ENCODE data around the gene GNRH2.

GNRH2 gene

DNA sequence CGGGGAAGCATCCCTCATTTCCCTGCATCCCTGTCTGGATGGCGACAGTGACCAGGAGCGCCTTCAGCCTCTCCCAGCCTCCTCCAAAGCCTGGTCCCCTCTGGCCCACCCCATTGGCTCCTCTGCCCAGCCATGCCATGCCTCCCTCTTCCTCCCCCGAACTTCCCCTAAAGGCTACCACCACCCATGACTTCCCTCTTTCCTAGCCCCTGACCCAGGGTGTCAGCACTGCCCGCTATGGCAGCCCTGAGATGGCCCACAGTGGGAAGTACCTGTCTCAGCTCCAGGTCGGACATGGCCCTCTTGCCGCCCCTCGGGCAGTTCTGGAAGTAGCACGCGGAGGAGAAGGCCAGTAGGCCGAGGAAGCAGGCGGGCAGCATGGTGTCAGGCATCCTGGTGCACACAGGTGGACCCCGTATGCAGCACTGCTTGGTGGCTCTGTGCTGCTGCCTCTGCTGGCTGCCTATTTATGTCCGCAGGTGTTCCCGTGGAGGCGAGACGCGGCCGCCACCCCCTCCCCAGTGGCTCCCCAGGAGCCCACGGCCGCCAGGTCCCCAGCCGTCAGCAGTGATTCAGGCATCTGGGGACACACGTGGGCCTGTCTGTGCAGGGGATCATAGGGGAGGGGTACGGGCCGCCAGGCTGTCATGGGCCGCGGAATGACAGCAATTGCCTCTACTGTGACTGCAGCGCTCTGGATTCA is 41.0 kb downstream of the GNRH2 start, which contains the start of gene AVP:
AVP (minus strand) TSS at position 442 of the 703 bp plus-strand sequence; CDS start at position 392, 50 bp downstream.
- DNase-seq (ENCODE audit: low read depth) = no peak
- TF ChIP-seq CTCF (IDR thresholded peaks at IDR 0.05; ENCODE audit: control insufficient read depth, extremely low read depth, insufficient read depth) = no peak
- H3K4me3 ChIP-seq (ENCODE audit: low read depth, low read length) = no peak within 1 kb of the TSS

DNA sequence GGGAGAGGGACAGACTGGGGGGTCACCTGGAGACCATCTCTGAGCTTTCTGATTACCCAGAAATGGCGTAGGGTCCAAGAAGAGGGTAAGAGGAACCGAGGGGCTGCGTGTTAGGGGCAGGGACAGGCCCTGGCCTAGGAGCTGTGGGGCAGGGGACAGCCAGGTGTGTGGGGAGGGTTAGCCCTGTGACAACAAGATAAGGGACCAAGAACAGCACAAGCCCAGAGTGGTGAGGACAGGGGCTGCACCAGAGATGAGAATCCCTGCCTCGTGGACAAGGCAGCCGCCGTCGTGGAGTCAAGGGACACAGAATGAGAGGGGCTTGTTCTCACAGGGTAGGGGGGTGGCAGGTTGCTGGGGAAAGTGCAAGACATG is 41.6 kb downstream of the GNRH2 start:
- no peak overlapping the region for H3K4me3 ChIP-seq (ENCODE audit: low read depth, low read length)

GRCh38 chr20:3085571-3086072 is 42.2 kb downstream of the GNRH2 start:
- no peak for TF ChIP-seq CTCF (IDR thresholded peaks at IDR 0.05; ENCODE audit: control insufficient read depth, extremely low read depth, insufficient read depth)
- no peak overlapping the region for H3K4me3 ChIP-seq (ENCODE audit: low read depth, low read length)
- DNase-seq (ENCODE audit: low read depth) = no peak

More for the DNA sequence above, 41.6 kb downstream of the GNRH2 start:
- TF ChIP-seq CTCF (IDR thresholded peaks at IDR 0.05; ENCODE audit: control insufficient read depth, extremely low read depth, insufficient read depth) = no peak
- no peak for DNase-seq (ENCODE audit: low read depth)

DNA sequence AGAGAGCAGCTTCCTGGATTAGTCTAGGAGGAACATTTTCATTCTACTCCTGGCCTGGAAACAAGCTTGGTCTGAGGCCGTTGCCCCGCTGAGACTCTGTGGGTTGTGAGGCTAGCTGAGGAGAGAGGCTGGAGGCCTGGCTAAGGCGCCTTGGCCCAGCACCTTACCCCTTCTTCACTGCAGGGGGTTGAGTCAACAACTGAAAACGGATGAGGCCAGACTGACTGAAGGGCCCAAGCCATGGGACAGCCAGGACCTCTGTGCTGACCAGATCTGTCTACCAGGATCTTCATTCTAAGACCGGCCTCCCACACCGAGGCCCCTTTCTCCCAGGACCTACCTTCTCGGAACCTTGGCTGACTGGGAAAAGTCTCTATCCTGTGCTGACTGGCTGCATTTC is 44.6 kb downstream of the GNRH2 start:
- no peak for DNase-seq (ENCODE audit: low read depth)
- no peak overlapping the region for H3K4me3 ChIP-seq (ENCODE audit: low read depth, low read length)
- no peak for TF ChIP-seq CTCF (IDR thresholded peaks at IDR 0.05; ENCODE audit: control insufficient read depth, extremely low read depth, insufficient read depth)

GRCh38 chr20:3090565-3090964 is 47.1 kb downstream of the GNRH2 start:
- DNase-seq (ENCODE audit: low read depth) = no peak
- TF ChIP-seq CTCF (IDR thresholded peaks at IDR 0.05; ENCODE audit: control insufficient read depth, extremely low read depth, insufficient read depth) = no peak
- H3K4me3 ChIP-seq (ENCODE audit: low read depth, low read length) = no peak overlapping the region

DNA sequence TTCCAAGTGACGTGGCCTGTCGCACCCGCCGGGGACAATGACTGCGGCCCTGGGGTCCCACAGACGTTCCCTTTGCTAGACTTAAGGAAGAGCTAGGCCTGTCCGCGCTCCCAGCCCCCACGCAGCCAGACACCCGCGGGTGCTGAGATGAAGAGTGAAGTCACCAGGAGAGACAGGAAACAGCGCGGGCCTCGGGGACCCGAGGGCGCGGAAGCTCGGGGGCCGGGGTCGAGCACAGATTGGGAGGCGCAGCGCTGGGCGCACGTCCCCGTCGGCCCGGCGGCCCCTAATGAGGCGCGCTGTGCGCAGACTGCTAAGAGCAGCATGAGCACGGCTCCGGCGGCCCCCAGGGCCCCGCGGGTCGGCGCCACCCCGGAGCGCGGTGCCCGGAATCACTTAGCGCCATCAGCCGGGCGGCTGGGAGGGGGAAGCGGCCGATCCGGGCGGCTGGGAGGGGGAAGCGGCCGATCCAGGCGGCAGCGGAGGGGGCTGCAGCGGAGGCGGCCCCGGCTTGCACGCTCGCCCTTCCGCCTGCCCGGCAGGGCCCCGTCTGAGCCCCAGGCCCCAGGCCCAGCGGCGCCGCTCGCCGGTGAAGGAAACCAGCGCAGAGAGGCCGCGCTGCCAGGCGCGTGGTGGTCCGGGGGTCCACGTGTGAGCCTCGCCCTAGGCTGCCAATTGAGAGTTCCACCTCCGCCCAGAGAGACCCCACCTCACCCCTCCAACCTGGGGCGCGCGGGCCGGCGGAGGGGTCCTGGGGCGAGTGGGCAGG is 49.4 kb downstream of the GNRH2 start:
- H3K4me3 ChIP-seq (ENCODE audit: low read depth, low read length) = no peak overlapping the region
- no peak for DNase-seq (ENCODE audit: low read depth)
- no peak for TF ChIP-seq CTCF (IDR thresholded peaks at IDR 0.05; ENCODE audit: control insufficient read depth, extremely low read depth, insufficient read depth)

Data from LNCaP clone FGC (cell line).